Measurements from ENCODE around the gene KSR1.
"Not testable (repeated sequence)": the region's sequence is repeated elsewhere in the genome, so short reads cannot be mapped to it uniquely, and the experiment has no call there.

Gene KSR1

DNA sequence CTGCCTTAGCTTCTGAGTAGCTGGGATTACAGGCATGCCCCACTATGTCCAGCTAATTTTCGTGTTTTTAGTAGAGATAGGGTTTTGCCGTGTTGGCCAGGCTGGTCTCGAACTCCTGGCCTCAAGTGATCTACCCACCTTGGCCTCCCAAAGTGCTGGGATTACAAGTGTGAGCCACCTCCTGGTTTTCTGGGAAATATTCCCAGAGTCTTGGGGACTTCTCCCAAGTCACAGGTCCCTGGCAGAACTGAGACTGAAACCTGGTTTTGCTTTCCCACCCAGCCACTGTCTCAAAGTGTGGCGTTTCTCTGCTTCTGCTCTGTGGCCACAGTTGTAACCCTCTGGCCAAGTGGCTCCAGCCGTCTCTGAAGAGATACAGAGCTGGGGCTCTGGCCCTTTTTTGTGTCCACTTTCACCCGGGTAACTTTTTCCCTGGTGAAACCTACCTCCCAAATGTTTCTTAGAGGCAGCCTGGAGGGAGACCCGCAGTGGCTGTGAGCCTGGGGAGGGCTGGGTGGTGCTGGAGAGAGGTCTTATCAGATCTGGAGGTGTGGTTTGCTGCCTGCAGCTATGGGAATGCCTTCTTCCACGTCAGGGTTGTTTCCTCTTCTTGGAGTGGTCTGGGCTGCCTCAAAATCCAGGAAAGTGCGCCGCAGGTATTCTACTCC lies 5.1 kb downstream of the KSR1 start:
- in situ Hi-C loops (cut with HindIII; ENCODE audit: low pct_unique_long_range_greater_than_20kb, low sequenced_read_pairs): no loop called here
- no peak for DNase-seq (ENCODE audit: low read depth in 1 of 2, low spot score in 1 of 2)
- TF ChIP-seq JUND (IDR thresholded peaks at IDR 0.05; ENCODE audit: low read depth): no peak

DNA sequence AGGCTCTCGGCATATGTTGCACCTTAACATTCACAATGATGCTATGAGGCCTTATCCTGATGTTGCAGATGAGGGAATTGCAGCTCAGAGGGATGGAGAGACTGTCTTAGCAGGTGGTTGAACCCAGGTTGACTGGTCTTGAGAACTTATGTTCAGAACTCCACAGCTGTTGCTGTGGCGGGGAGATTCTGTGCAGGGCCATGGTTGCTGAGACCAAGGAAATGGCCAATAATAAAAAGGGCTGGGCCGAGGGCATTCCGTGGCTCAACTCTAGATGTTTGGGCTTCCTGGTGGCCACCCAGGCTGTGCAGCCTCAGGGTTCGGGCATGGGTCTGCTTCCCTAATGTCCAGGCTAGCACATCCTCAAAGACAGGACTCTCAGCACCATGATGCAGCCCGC lies 5.9 kb downstream of the KSR1 start:
- in situ Hi-C loops (cut with HindIII; ENCODE audit: low pct_unique_long_range_greater_than_20kb, low sequenced_read_pairs): no loop called here
- DNase-seq (ENCODE audit: low read depth in 1 of 2, low spot score in 1 of 2): no peak

DNA sequence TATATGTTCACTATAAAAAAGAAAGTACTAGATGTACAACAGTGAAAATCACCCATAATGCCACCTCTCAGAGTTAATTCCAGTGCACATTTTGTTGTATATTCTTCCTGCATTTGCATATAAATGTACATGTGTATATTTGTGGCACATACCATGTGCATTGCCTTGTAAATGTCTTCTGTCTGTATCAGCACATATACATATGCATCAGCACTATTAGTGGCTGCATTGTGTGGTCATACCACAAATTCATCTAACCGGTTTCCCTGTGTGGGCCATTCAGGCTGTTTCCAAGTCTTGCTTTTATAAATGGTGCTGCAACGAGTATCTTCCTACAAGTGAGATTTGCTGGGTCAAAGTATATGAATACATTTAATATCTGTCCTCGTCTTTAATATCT lies 6.5 kb downstream of the KSR1 start:
- no peak for TF ChIP-seq JUND (IDR thresholded peaks at IDR 0.05; ENCODE audit: low read depth)
- DNase-seq (ENCODE audit: low read depth in 1 of 2, low spot score in 1 of 2): no peak
- in situ Hi-C loops (cut with HindIII; ENCODE audit: low pct_unique_long_range_greater_than_20kb, low sequenced_read_pairs): no loop called here

More for the DNA sequence above, 5.9 kb downstream of the KSR1 start:
- no peak for TF ChIP-seq JUND (IDR thresholded peaks at IDR 0.05; ENCODE audit: low read depth)

DNA sequence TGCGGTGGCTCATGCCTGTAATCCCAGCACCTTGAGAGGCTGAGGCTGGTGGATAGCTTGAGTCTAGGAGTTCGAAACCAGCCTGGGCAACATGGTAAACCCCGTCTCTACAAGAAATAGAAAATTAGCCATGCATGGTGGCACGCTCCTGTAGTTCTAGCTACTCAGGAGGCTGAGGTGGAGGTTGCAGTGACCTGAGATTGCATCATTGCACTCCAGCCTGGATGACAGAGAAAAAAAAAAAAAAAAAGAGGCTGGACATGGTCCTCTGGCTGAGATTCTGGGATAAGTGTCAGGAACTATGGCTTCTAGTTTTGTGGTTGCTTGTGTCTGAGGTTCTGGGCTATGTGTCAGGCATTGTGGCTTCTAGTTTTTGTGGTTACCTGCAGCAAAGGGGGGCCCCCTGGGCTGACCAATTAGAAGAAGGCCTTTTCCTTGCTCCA lies 7.0 kb downstream of the KSR1 start:
- TF ChIP-seq JUND (IDR thresholded peaks at IDR 0.05; ENCODE audit: low read depth): no peak
- in situ Hi-C loops (cut with HindIII; ENCODE audit: low pct_unique_long_range_greater_than_20kb, low sequenced_read_pairs): no loop called here
- DNase-seq (ENCODE audit: low read depth in 1 of 2, low spot score in 1 of 2): no peak

DNA sequence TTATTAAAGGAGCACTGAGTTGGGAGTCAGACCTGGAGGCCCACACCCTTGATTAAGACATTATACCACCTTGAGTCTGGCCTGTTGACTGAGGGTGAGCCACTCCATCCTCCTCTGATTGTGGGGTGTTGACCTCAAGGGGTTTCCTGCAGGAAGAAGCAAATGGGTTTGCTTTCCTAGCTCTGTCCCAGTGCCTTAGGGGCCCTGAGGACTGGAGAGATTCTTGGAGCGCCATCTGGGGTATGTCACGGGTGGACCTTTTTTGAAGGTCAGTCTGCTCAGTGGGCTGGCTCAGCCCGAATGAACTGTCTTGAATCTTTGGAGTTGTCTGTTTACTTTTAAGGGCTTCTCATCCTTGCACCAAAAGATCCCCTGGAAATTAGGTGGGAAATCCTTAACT lies 7.8 kb downstream of the KSR1 start:
- in situ Hi-C loops (cut with HindIII; ENCODE audit: low pct_unique_long_range_greater_than_20kb, low sequenced_read_pairs); DNase-seq (ENCODE audit: low read depth in 1 of 2, low spot score in 1 of 2): not testable (repeated sequence)

DNA sequence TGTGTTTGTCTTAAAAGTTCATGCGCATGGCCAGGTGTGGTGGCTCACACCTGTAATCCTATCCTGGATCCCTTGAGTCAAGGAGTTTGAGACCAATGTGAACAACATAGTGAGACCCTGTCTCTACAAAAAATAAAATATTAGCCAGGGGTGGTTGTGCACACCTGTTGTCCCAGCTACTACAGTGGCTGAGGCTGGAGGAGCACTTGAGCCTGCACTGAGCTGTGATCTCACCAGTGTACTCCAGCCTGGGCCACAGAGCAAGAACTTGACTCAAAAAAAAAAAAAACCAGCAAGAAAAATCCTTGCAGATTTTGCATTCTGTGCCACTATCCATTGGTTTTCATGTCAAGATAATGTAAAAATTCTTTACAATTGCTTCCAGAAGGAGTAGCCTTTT lies 8.2 kb downstream of the KSR1 start:
- DNase-seq (ENCODE audit: low read depth in 1 of 2, low spot score in 1 of 2): no peak
- in situ Hi-C loops (cut with HindIII; ENCODE audit: low pct_unique_long_range_greater_than_20kb, low sequenced_read_pairs): no loop called here
- TF ChIP-seq JUND (IDR thresholded peaks at IDR 0.05; ENCODE audit: low read depth): no peak

DNA sequence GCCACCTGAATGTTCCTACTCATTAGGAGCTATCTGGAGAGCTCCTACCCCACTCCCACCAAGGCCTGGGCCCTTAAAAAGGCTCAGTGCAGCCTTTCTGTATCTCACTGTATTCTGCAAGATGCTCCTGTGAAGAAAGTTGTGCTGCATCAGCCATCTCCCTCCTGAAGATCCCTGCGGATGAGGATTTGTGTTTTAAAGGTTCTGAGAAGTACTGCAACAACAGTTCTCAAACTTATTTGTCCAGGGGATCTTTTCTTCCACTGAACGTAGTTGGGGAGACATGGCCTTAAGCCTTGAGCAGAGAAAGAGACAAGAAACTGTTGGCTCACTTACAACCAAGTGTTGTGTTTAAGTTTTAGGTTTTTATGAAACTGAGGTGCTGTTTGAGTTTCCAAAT lies 9.6 kb downstream of the KSR1 start:
- in situ Hi-C loops (cut with HindIII; ENCODE audit: low pct_unique_long_range_greater_than_20kb, low sequenced_read_pairs); DNase-seq (ENCODE audit: low read depth in 1 of 2, low spot score in 1 of 2): not testable (repeated sequence)

DNA sequence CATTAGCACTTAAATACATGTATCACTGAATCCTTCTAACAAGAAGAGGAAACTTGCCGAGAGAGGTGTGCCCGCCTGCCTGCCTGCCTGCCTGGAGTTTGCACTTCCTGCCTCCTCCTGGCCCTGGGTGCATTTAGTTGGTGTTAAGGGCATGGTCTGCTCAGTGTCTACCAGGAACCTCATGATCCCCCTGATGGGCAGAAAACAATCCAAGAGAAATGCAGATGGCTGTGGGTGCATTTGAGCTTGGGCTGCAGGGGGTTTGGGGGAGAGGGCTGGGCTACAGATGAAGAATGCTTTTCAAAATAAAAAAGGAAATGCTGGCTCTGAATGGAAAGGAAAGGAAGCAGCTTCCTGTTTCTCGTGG lies 10.1 kb downstream of the KSR1 start:
- no peak for DNase-seq (ENCODE audit: low read depth in 1 of 2, low spot score in 1 of 2)
- TF ChIP-seq JUND (IDR thresholded peaks at IDR 0.05; ENCODE audit: low read depth): no peak
- in situ Hi-C loops (cut with HindIII; ENCODE audit: low pct_unique_long_range_greater_than_20kb, low sequenced_read_pairs): no loop called here

DNA sequence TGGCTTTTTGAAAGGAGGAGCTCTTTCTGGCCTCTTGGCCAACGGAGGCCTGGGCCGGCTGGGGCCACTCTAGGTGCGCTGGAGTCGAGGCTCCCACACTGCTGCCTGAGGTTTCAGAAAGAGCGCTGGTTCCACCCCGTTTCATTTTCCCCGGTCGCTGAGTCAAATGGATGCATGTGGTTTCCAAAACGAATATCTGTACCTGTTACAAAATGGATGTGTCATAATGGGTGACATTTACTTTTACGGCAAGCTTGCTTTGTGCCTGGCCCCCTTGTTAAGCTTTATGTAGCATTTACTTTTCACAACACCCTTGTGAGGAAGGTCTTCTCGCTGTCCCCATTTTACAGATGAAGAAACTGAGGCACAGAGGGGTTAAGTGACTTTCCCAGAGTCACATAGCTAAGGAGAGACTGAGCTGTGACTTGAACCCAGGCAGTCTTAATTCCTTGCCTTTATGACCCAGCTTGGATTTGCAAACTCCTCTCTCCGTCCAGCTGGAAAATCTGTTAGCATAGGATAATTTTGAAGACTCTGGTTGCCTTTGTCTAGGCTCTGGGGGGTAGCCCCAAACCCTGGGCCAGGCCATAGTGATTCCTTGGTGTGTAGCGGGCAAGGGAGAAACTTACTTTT lies 10.6 kb downstream of the KSR1 start:
- in situ Hi-C loops (cut with HindIII; ENCODE audit: low pct_unique_long_range_greater_than_20kb, low sequenced_read_pairs): no loop called here

DNA sequence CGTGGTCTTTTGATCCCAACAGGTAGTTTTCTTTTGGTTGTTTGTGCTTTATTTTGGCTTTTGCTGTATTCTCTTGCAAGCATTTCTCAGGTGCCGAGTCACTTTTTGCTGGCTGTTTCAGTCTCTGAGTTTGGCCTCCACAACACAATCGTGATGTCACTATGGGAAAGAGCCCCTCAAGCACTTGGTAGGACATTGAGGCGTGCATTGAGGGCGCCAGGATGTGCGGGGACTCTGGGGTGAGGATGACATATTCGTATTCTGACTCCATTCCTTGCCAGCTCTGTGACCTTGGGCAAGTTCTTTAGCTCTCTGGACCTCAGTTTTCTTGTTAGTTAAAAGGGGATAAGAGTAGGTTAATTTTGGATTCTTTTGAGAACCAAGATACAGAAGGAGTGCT lies 13.0 kb downstream of the KSR1 start:
- DNase-seq (ENCODE audit: low read depth in 1 of 2, low spot score in 1 of 2): no peak
- no peak for TF ChIP-seq JUND (IDR thresholded peaks at IDR 0.05; ENCODE audit: low read depth)
- in situ Hi-C loops (cut with HindIII; ENCODE audit: low pct_unique_long_range_greater_than_20kb, low sequenced_read_pairs): no loop called here

More for the DNA sequence above, 10.6 kb downstream of the KSR1 start:
- no peak for DNase-seq (ENCODE audit: low read depth in 1 of 2, low spot score in 1 of 2)
- no peak for TF ChIP-seq JUND (IDR thresholded peaks at IDR 0.05; ENCODE audit: low read depth)

DNA sequence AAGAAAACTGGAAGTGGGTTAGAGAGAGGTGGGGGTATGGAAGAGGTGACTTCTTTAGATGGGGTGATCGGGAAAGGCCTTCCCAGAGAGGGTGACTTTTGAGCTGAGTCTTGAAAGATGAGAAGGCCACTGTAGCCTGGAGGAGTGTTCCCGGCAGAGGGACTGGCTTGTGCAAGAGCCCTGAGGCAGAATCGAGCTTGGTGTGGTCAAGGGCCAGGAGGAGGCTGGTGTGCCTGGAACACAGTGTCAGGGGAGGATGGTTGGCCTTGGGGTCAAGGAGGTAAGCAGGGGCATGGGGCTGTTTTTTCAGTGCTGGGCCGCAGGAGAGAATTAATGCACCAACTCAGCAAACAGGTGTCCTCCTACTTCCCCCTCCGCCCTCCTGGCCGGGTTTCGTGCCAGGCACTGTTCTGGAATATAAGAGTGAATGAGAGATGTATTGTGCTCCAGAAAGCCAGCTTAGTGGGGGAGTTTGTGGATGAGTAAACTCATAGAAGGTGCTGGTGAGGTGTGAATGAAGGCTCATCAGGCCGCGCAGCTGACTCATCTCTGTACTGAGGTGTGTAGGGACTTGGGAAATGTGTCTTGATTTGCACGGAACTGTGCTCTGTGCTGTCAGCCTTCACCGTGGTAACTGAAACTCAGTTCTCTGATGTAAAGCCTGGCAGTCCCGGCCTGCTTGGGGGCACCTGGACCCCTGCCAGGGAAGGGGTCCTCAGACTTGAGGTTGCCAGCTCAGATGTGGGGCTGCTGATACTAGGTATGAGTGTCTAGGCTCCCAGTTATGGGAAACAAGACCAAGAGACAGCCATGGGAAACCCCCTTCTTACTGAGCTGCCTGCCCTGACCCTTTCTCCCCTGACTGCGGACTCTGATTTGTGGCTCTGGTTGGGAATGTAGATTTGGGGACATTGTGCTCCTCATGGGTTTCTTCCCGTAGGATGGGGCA lies 15.3 kb downstream of the KSR1 start:
- no peak for DNase-seq (ENCODE audit: low read depth in 1 of 2, low spot score in 1 of 2)

DNA sequence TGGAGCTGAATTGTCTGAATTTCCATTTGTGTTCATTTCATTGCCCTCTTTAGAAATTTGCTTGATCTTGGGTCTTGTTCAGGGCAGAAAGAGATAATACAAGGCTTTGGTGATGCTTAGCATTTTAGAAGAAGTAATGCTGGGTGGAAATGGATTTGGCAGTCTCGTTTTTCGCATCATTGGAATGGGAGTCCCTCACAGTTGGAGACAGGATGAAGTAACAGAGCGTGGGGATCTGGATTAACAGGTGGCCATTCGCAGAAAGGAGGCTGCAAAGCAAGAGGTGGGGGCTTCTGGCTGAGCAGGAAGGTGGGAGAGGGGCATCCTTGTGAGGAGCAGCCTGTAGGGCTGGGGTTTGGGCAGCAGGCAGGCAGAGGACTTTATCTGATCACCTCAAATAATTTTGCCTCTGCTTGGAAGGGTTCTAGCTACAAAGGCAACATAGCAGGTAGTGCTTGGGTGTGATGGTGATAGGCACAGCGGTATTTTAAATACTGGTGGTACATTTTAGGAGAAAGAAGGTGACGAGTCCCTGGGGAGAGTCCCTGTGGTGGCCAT lies 17.0 kb downstream of the KSR1 start:
- in situ Hi-C loops (cut with HindIII; ENCODE audit: low pct_unique_long_range_greater_than_20kb, low sequenced_read_pairs): no loop called here
- no peak for TF ChIP-seq JUND (IDR thresholded peaks at IDR 0.05; ENCODE audit: low read depth)
- no peak for DNase-seq (ENCODE audit: low read depth in 1 of 2, low spot score in 1 of 2)

More for the DNA sequence above, 15.3 kb downstream of the KSR1 start:
- in situ Hi-C loops (cut with HindIII; ENCODE audit: low pct_unique_long_range_greater_than_20kb, low sequenced_read_pairs): no loop called here
- TF ChIP-seq JUND (IDR thresholded peaks at IDR 0.05; ENCODE audit: low read depth): no peak

Measured in T47D (cell line).